Spleen (tissue), 7 donors: ENCODE results near the gene FAAH.
A peak's percentile ranks its signal among the peaks of the same experiment; 100 is the strongest.

Source experiments
- CTCF ChIP-seq, 11 experiments: fragments of 200-600 bp in 7 of 11; fragments of 450-650 bp in 4 of 11; sonication (generic) in 4 of 11; IDR thresholded peaks in 8 of 11; conservative IDR thresholded peaks in 3 of 11; 1 replicate in 7 of 11; 2 replicates in 4 of 11; pipeline versions ENCODE4 v1.4.0 to v1.8.0; 2016 to 2021; ENCODE audit warnings: antibody characterized with exemption in 11 of 11, inconsistent platforms in 4 of 11, mild to moderate bottlenecking in 1 of 11
- POLR2A ChIP-seq, 3 donors: fragments of 450-650 bp; IDR thresholded peaks; one replicate each; pipeline ENCODE4 v1.5.1; 2017; ENCODE audit warnings: antibody characterized with exemption in 3 of 3, mild to moderate bottlenecking in 1 of 3
- donor health status: DM: no; HTN: no; CAD: no; lungs with moderate emphysema.
- donor health status: DM: no; HTN: no; CAD: no.
- donor health status: DM: no; HTN: no; CAD: no.

- TF ChIP-seq CTCF (IDR thresholded peaks at IDR 0.05 in 8 of 11, conservative IDR thresholded peaks at IDR 0.05 in 3 of 11) (peak; percentile 65 to 95 (median 87)), POLR2A (IDR thresholded peaks at IDR 0.05) (no peak)
Measured at GRCh38 chr1:46442317-46443161, 48.4 kb downstream of the FAAH start.
